HG02973 (cell line): Measurements from ENCODE around the gene ZSCAN29.
"Not testable (repeated sequence)": the region's sequence is repeated elsewhere in the genome, so short reads cannot be mapped to it uniquely, and the experiment has no call there.

Source experiments
- ATAC-seq: cut with Tn5 transposase; IDR thresholded peaks from one replicate; pipeline ENCODE4 v1.9.1; 2021; ENCODE audit warnings: moderate library complexity; ENCODE audit not compliant: unreplicated experiment

Gene ZSCAN29

GRCh38 chr15:43370975-43371974 is at the start of gene ZSCAN29, which contains the start of gene TUBGCP4:
Gene ZSCAN29 (minus strand): TSS chr15:43371043. CDS start chr15:43369913, 1,130 bp downstream.
Gene TUBGCP4 (plus strand): TSS chr15:43371101. CDS start chr15:43371355, 254 bp downstream.
- peak; percentile 70 for ATAC-seq

GRCh38 chr15:43420435-43420834 is 49.6 kb upstream of the ZSCAN29 start:
- no peak for ATAC-seq

DNA sequence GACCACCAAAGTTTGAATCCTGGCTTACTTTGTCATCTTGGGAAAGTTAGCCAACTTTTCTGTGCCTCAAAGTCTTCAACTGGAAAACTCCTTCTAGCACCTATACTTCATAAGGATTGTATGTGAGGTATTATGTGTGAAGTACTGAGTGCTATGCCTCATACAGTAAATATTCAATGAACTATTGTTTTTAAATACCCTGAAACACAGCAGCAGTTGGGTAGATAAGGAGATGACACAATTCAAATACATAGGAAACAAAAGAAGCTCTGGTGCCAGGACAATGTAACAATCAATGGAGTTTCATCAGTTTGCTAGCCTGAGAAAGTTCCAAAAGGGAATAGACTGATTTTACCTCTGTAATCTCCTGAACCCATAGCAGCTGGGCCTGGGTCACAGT is 43.4 kb upstream of the ZSCAN29 start:
- no peak for ATAC-seq

- no peak for ATAC-seq
Observed at GRCh38 chr15:43412096-43412495, 41.3 kb upstream of the ZSCAN29 start.

DNA sequence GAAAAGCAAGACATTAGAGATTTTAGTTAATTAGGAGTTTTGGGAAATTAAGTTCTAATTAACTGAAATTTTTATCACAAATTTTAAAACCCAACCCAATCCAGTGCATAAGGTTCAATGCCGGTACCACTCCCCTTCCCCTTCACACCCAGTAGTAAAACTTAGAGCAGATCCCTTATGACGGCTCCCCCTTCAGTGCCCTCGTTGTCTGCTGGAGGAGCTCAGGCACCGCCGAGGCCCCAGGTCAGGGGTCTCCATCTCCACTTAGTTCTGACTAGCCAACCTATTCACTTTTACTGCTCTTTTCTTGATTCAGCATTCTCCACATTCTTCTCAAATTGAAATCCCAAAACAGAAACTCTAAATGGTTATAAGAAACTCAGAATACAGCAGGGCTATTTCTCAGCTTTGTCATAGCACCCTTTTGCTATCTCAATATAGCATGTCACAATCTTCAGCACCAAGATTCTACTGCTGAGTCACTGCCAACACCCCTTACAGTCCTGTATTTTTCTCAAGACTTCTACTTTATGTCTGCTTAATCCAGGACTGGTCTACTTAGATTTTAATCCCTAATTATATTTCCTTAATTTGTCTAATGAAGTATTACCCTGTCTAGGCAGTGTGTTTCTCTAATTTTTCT is 39.9 kb upstream of the ZSCAN29 start:
- no peak for ATAC-seq

DNA sequence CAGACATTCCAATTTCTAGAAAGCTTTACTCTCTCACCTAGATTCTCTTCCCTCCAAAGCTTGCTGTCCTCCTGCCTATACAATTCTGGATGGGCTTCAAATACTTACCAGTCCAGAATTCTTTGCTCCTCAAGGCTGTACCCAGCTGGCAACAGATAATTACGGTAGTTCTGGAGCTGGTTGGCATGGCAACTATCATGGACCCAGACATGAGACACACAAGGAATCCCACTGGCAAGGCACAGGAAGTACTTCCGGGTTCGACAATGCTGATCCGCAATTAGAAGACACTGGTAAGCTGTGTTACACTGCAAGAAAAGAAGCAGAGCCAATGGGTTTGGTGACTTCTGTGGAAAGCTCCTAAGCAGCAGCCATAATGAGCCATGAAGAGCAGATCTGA is 37.9 kb upstream of the ZSCAN29 start:
- no peak for ATAC-seq

DNA sequence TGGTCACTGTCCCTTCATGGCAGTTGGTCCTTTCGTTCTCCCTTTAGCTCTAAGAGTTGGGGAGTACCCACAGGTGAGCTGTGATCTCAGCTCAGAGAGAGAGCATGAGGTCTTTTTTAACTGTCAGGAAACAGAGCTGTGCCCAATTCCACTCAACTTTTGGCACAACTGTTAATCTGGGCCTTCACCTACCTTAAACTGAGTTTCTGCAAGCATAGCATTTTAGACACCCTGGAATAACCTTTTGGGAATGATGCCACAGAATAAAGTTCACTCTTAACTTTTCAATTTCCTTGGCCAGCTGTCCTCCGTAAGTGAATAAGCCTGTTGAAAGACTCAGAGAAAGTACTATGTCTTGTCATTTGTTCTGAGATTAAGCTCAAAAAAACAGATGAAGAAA is 36.0 kb upstream of the ZSCAN29 start:
- ATAC-seq: no peak

GRCh38 chr15:43406189-43406588 is 35.3 kb upstream of the ZSCAN29 start:
- ATAC-seq: no peak

GRCh38 chr15:43404130-43404529 is 33.3 kb upstream of the ZSCAN29 start:
- ATAC-seq: no peak

GRCh38 chr15:43403616-43404015 is 32.8 kb upstream of the ZSCAN29 start:
- ATAC-seq: no peak

GRCh38 chr15:43402255-43402654 is 31.4 kb upstream of the ZSCAN29 start:
- ATAC-seq: no peak

GRCh38 chr15:43393592-43393991 is 22.7 kb upstream of the ZSCAN29 start:
- not testable (repeated sequence) for ATAC-seq

DNA sequence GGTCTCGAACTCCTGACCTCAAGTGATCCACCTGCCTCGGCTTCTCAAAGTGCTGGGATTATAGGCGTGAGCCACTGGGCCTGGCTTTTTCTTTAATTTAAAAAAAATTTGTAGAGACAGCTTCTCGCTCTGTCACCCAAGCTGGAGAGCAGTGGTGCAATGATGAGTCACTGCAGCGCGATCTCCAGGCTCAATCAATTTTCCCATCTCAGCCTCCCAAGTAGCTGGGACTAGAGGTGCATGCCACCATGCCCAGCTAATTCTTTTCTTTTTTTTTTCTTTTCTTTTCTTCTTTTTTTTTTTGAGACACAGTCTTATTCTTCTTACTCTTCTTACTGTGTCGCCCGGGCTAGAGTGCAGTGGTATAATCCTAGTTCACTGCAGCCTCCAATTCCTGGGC is 19.9 kb upstream of the ZSCAN29 start:
- ATAC-seq: no peak

DNA sequence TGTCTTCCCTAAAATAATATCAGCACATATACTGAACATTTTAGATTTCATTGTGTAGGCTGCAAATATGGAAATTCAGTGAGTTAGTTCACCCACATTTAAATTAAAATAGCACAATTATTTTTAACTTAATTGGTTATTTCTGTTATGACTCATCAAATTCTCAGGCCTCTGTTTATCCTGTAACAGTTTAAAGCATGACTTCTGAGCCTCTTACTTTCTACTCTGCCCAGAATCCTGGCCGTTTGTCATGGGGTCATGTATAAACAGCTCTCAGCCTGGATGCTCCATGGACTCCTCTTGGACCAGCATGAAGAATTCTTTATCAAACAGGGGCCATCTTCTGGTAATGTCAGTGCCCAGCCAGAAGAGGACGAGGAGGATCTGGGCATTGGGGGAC is 12.2 kb upstream of the ZSCAN29 start:
- no peak for ATAC-seq

DNA sequence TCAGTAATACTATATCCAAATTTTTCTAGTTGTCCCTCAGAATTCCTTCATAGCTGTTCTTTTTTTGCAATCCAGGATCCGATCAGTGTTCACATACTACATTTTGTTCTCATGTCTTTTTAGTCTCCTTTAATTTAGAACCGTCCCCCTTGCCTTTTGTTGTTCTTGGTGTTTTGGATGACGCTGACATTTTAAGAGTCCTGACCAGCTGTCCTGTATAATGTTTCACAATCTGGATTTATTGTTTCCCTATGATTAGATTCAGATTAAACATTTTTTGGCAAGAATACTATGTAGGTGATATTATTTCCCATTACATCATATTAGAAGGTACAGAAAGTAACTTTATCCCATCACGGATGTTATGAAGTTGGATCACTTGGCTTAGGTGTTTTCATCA is 11.5 kb upstream of the ZSCAN29 start:
- ATAC-seq: no peak

GRCh38 chr15:43378601-43379000 is 7.8 kb upstream of the ZSCAN29 start:
- ATAC-seq: no peak

GRCh38 chr15:43376017-43376705 is 5.3 kb upstream of the ZSCAN29 start:
- no peak for ATAC-seq

DNA sequence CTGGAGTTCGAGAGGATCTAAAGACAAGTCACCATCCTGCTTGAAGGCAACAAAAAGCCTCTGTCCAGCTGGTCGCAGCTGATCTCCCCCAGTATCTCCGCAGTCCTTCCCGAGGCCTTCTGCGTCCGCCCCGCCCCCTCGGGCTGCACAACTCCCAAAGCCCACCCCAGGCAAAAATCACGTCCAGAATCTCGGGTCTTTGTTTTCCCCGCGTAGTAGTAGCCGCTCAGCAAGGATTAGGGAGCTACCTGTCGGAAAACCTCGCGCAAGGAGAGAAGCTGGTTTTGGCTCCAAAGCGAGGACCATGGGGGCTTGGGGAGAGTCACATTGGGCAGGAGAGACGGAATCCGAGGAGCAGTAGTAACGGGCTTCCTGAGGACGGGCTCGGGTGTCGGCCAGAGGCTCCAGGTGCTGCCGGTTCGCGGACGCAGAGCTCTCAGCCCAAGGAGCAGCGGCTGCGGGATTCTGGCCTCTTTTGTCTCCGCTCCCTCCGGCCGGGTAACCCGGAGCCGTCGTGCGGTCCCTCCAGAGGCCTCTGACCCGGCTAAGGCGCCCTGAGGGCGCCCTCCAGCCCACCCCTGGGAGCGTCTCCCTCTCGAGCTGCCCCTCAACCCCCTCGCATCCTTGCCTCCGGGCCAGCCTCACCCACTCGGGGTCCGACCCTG is 401 bp downstream of the ZSCAN29 start:
- peak; percentile 22 for ATAC-seq

- ATAC-seq: no peak
Observed at GRCh38 chr15:43361313-43361903, 9.4 kb downstream of the ZSCAN29 start.

GRCh38 chr15:43360821-43361220 is 10.0 kb downstream of the ZSCAN29 start:
- no peak for ATAC-seq
